HEK293 (cell line): ENCODE data around the gene GNB1.
A peak's percentile ranks its signal among the peaks of the same experiment; 100 is the strongest.

Source experiments
- CTCF ChIA-PET: fragments of 350-600 bp; formaldehyde crosslinking; extraction: SDS; loops from one replicate; lab custom pipeline; 2021; ENCODE audit warnings: antibody characterized with exemption; lab: Yijun Ruan, JAX
- POLR2A ChIA-PET: fragments of 300-600 bp; formaldehyde crosslinking; extraction: SDS; loops from one replicate; lab custom pipeline; 2020; ENCODE audit warnings: antibody characterized with exemption, inconsistent platforms; lab: Yijun Ruan, JAX
- H3K27ac ChIP-seq: fragments of 200-500 bp; sonication (Bioruptor generic); 2 replicates; pipeline ENCODE4 v1.5.1; 2014; ENCODE audit warnings: low read depth, low read length, control low read depth, inconsistent platforms; ENCODE audit errors: extremely low read depth
- H3K36me3 ChIP-seq, 2 experiments: fragments of 200-500 bp in 1 of 2; sonication (Bioruptor generic) in 1 of 2; 1 replicate in 1 of 2; 2 replicates in 1 of 2; pipeline ENCODE4 v1.5.1; 2014 to 2017; ENCODE audit warnings: inconsistent platforms in 2 of 2, low read length in 2 of 2; ENCODE audit not compliant: control insufficient read depth in 2 of 2, insufficient read depth in 1 of 2
- H3K4me1 ChIP-seq: fragments of 200-500 bp; sonication (Bioruptor generic); 2 replicates; pipeline ENCODE4 v1.5.1; 2014; ENCODE audit warnings: mild to moderate bottlenecking, low read length, inconsistent platforms; ENCODE audit not compliant: control insufficient read depth, insufficient read depth
- H3K4me3 ChIP-seq: 2 replicates; pipeline ENCODE4 v1.5.1; 2011; ENCODE audit warnings: low read depth, mild to moderate bottlenecking, control low read depth, low read length, moderate library complexity
- H3K9me3 ChIP-seq: fragments of 200-500 bp; sonication (Bioruptor generic); 2 replicates; pipeline ENCODE4 v1.5.1; 2014; ENCODE audit warnings: low read depth, low read length, inconsistent platforms; ENCODE audit not compliant: control insufficient read depth, insufficient read depth
- AEBP2 ChIP-seq: fragments of 450-650 bp; formaldehyde crosslinking; IDR thresholded peaks from 2 replicates; pipeline ENCODE4 v1.5.1; 2016; ENCODE audit warnings: missing biosample characterization, missing genetic modification characterization, borderline replicate concordance
- BCL11A ChIP-seq: fragments of 450-650 bp; formaldehyde crosslinking; IDR thresholded peaks from 2 replicates; pipeline ENCODE4 v1.5.1; 2016; ENCODE audit warnings: low read depth, missing biosample characterization, missing genetic modification characterization
- KLF1 ChIP-seq: fragments of 450-650 bp; formaldehyde crosslinking; IDR thresholded peaks from 2 replicates; pipeline ENCODE4 v1.5.1; 2016; ENCODE audit warnings: missing biosample characterization, missing genetic modification characterization
- KLF8 ChIP-seq: fragments of 450-650 bp; formaldehyde crosslinking; IDR thresholded peaks from 2 replicates; pipeline ENCODE4 v1.5.1; 2016; ENCODE audit warnings: missing biosample characterization, missing genetic modification characterization
- OSR2 ChIP-seq: fragments of 450-650 bp; formaldehyde crosslinking; IDR thresholded peaks from 2 replicates; pipeline ENCODE4 v1.5.1; 2016; ENCODE audit warnings: missing biosample characterization, missing genetic modification characterization
- PRDM1 ChIP-seq: fragments of 450-650 bp; formaldehyde crosslinking; IDR thresholded peaks from 2 replicates; pipeline ENCODE4; 2016; ENCODE audit warnings: missing biosample characterization, missing genetic modification characterization
- SCRT2 ChIP-seq: fragments of 450-650 bp; formaldehyde crosslinking; IDR thresholded peaks from 2 replicates; pipeline ENCODE4 v1.5.1; 2016; ENCODE audit warnings: missing biosample characterization, missing genetic modification characterization
- YY1 ChIP-seq: fragments of 450-650 bp; formaldehyde crosslinking; IDR thresholded peaks from 2 replicates; pipeline ENCODE4 v1.5.1; 2018; ENCODE audit warnings: missing biosample characterization, missing genetic modification characterization
- ZIC2 ChIP-seq: fragments of 450-650 bp; formaldehyde crosslinking; IDR thresholded peaks from 2 replicates; pipeline ENCODE4 v1.5.1; 2016; ENCODE audit warnings: missing biosample characterization, missing genetic modification characterization
- ZNF112 ChIP-seq: fragments of 450-650 bp; formaldehyde crosslinking; IDR thresholded peaks from 2 replicates; pipeline ENCODE4 v1.5.0; 2017; ENCODE audit warnings: missing biosample characterization, missing genetic modification characterization
- ZNF114 ChIP-seq: fragments of 450-650 bp; formaldehyde crosslinking; IDR thresholded peaks from 2 replicates; pipeline ENCODE4 v1.5.0; 2017; ENCODE audit warnings: missing biosample characterization, missing genetic modification characterization
- ZNF138 ChIP-seq: fragments of 450-650 bp; formaldehyde crosslinking; IDR thresholded peaks from 2 replicates; pipeline ENCODE4 v1.5.1; 2016; ENCODE audit warnings: missing biosample characterization, missing genetic modification characterization, borderline replicate concordance
- ZNF19 ChIP-seq: fragments of 450-650 bp; formaldehyde crosslinking; IDR thresholded peaks from 2 replicates; pipeline ENCODE4; 2016; ENCODE audit warnings: missing biosample characterization, missing genetic modification characterization, low read depth
- ZNF2 ChIP-seq: fragments of 450-650 bp; formaldehyde crosslinking; IDR thresholded peaks from 2 replicates; pipeline ENCODE4 v1.5.1; 2016; ENCODE audit warnings: missing biosample characterization, missing genetic modification characterization
- ZNF274 ChIP-seq, 2 experiments: fragments of 200-500 bp in 1 of 2; fragments of 450-650 bp in 1 of 2; sonication (Bioruptor generic) in 1 of 2; formaldehyde crosslinking in 1 of 2; IDR thresholded peaks; 2 replicates each; pipeline versions ENCODE4 v1.5.1 to v1.6.1; 2014 to 2016; ENCODE audit warnings: borderline replicate concordance in 1 of 2, inconsistent platforms in 1 of 2, low read length in 1 of 2, missing biosample characterization in 1 of 2, missing genetic modification characterization in 1 of 2
- ZNF404 ChIP-seq: fragments of 450-650 bp; formaldehyde crosslinking; IDR thresholded peaks from 2 replicates; pipeline ENCODE4 v1.5.1; 2017; ENCODE audit warnings: missing biosample characterization, missing genetic modification characterization
- ZNF473 ChIP-seq: fragments of 450-650 bp; formaldehyde crosslinking; IDR thresholded peaks from 2 replicates; pipeline ENCODE4 v1.5.1; 2017; ENCODE audit warnings: missing biosample characterization, missing genetic modification characterization
- ZNF510 ChIP-seq: fragments of 450-650 bp; formaldehyde crosslinking; IDR thresholded peaks from 2 replicates; pipeline ENCODE4 v1.5.1; 2018; ENCODE audit warnings: mild to moderate bottlenecking, missing genetic modification characterization, missing biosample characterization; ENCODE audit not compliant: insufficient replicate concordance
- ZNF555 ChIP-seq: fragments of 450-650 bp; formaldehyde crosslinking; conservative IDR thresholded peaks from 2 replicates; pipeline ENCODE4 v1.5.1; 2017; ENCODE audit warnings: missing biosample characterization, mild to moderate bottlenecking, missing genetic modification characterization, inconsistent platforms
- ZNF596 ChIP-seq: fragments of 450-650 bp; IDR thresholded peaks from 2 replicates; pipeline ENCODE4 v1.5.0; 2018; ENCODE audit warnings: missing biosample characterization, mild to moderate bottlenecking, missing genetic modification characterization, moderate library complexity
- ZNF658 ChIP-seq: fragments of 450-650 bp; formaldehyde crosslinking; IDR thresholded peaks from 2 replicates; pipeline ENCODE4; 2016; ENCODE audit warnings: missing biosample characterization, missing genetic modification characterization

The GNB1 gene

DNA sequence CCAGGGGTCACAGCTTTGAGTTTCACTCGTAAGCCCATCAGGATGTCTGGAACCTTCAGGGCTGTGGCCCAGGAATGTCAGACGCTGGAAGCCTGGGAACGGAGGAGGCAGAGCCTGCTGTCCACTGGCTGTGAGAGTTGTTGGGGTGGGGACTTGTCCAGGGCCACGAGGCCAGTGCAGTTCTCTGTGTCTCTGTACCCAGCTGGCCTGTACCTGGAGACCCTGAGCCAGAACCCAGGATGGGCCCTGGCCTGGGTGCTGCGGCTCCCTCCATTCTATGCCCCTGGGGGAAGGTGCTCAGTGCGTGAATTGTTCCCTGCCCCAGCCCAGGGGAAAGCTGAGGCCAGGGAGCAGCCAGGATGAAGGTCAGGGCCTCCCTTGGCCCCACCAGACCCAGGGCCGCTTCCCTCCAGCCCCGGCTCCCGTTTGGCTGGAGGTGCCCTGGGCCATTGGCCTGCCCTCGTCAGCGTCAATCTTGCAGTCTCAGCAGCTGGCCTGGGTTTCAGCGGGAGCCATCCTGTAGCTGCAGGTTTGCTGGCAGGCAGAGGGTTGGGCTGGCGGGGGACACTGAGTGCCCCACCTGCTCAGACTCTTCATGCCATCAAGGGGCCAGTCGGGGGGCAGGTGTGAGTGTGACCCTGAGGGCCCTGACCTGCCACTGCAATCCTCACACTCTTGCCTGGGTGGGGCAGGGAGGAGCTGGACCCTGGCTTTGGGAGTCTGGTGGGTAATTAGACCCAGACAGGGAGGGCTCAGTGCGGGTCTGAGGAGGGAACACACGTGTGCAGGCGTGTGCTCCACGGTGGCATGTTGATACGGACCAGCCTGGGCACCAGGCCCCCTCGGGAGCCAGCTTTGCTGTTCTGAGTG, 23.4 kb upstream of the GNB1 start:
- H3K36me3 ChIP-seq = no peaks in the 10 kb centered on the region
- no peak overlapping the region for H3K4me3 ChIP-seq
- H3K9me3 ChIP-seq = no peaks in the 10 kb centered on the region
- ChIA-PET POLR2A (no interaction called here), CTCF (interaction anchor here (1.6 kb wide), 1 partner anchor 132 kb away, joined by 4 read pairs; no protein-coding TSS in a partner anchor)
- TF ChIP-seq KLF1 (0 out of 2 replicates have a peak, but pooled peaks have one; percentile 6), ZNF114 (tag by site-specific recombination) (no peak), ZNF138 (tag by site-specific recombination) (no peak), ZNF510 (no peak), ZNF112 (no peak), BCL11A (tag by site-specific recombination) (no peak), ZNF658 (no peak), ZNF555 (tag by site-specific recombination) (no peak), AEBP2 (tag by site-specific recombination) (no peak), ZNF2 (tag by site-specific recombination) (no peak), KLF8 (tag by site-specific recombination) (0 out of 2 replicates have a peak, but pooled peaks have one; percentile 12), ZNF596 (tag by site-specific recombination) (no peak), ZNF19 (tag by site-specific recombination) (no peak), YY1 (tag by site-specific recombination) (no peak), OSR2 (tag by site-specific recombination) (no peak), PRDM1 (no peak), ZNF404 (tag by site-specific recombination) (no peak), ZNF473 (tag by site-specific recombination) (no peak)
- H3K27ac ChIP-seq = no peak overlapping the region
- no peaks in the 10 kb centered on the region for H3K4me1 ChIP-seq

GRCh38 chr1:1911350-1912041, 20.6 kb upstream of the GNB1 start:
- no peak overlapping the region for H3K4me3 ChIP-seq
- H3K36me3 ChIP-seq = no peaks in the 10 kb centered on the region
- H3K27ac ChIP-seq = no peak overlapping the region
- ChIA-PET POLR2A (no interaction called here), CTCF (interaction anchor here (0.6 to 3.4 kb wide), 5 partner anchors 33 to 263 kb away, joined by 3 to 16 read pairs (median 4); no protein-coding TSS in a partner anchor)
- no peaks in the 10 kb centered on the region; the same call in 1 of the 2 replicates for H3K4me1 ChIP-seq
- H3K9me3 ChIP-seq = no peaks in the 10 kb centered on the region
- TF ChIP-seq SCRT2 (peak; percentile 70), ZIC2 (tag by site-specific recombination) (peak; percentile 59), ZNF274 (IDR thresholded peaks at IDR 0.05; ENCODE audit: low read length) (no peak), ZNF274 (tag by site-specific recombination; IDR thresholded peaks at IDR 0.05; ENCODE audit: borderline replicate concordance) (no peak)
- TF ChIP-seq, all 188 proteins: peak for 2
